Measurements from ENCODE around the gene ARHGEF11. TPM values are rescaled to one million over a fixed set of nuclear protein-coding genes. Genes with fewer than 3 reads are reported as not detected.

Gene ARHGEF11
- total RNA-seq, 1 experiment from 2014 or later, result 41.1 TPM

DNA sequence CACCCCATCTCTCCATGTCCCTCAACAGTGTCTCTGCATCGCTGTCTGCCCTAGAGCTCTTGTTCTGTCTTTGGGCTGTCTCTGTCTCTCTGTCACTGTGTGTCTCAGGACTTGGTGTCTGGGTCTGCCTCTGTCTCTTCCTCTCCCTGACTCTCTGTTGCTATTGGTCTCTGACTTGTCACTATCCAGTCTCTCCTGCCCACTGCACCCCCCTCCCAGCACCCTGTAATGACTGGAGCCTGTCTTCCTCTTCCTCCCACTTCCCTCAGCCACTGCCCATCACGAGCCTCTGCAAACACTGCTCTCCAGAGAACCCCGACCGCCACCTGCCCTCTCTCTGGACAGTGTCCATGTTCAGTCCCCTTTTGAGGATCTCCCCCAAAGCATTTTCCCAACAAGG, 139.9 kb downstream of the ARHGEF11 start:
- no peaks in the 10 kb centered on the region for H3K23me2 ChIP-seq (ENCODE audit: insufficient read length, low read depth, low read length, poor library complexity, severe bottlenecking)
- no peaks in the 10 kb centered on the region for H3K79me2 ChIP-seq (ENCODE audit: insufficient read depth, low read length)
- H3K36me3 Mint-ChIP-seq (ENCODE audit: insufficient read depth in 1 of 3, low read depth in 3 of 3), result no peaks in the 10 kb centered on the region
- H3T11ph ChIP-seq (ENCODE audit: low read length), result no peak overlapping the region
- no peak overlapping the region for H3K14ac ChIP-seq (ENCODE audit: insufficient read depth, low read length)
- no peak overlapping the region for H2BK120ac ChIP-seq (ENCODE audit: low read depth, low read length, poor library complexity, severe bottlenecking)
- no peak overlapping the region for H2AFZ ChIP-seq (ENCODE audit: low read length)
- H3K4me3 Mint-ChIP-seq, result no peak overlapping the region
- H3K23ac ChIP-seq (ENCODE audit: insufficient read length, low read depth, low read length), result no peak overlapping the region
- no peak overlapping the region for H2BK15ac ChIP-seq (ENCODE audit: low read depth, low read length)
- H3K27ac Mint-ChIP-seq, result no peak overlapping the region
- peaks cover 2 to 14% of the 10 kb centered on the region in 2 experiments for H3K4me1 Mint-ChIP-seq
- H3K9me3 Mint-ChIP-seq, result no peaks in the 10 kb centered on the region
- H4K91ac ChIP-seq (ENCODE audit: insufficient read length, low read depth, low read length), result no peak overlapping the region
- no peak overlapping the region for H3K4me2 ChIP-seq (ENCODE audit: insufficient read depth, insufficient read length, low read length)
- H3K9me3 ChIP-seq (ENCODE audit: control insufficient read depth, low read depth, low read length), result no peaks in the 10 kb centered on the region
- TF ChIP-seq CTCF (conservative IDR thresholded peaks at IDR 0.05), result no peak
- H3K9ac ChIP-seq (ENCODE audit: extremely low read depth, insufficient read length, low read length), result no peak overlapping the region
- H2AK5ac ChIP-seq (ENCODE audit: insufficient read length, low read length), result no peak overlapping the region
- no peak overlapping the region for H3K56ac ChIP-seq (ENCODE audit: insufficient read length, low read depth, low read length)
- no peaks in the 10 kb centered on the region for H4K20me1 ChIP-seq (ENCODE audit: control insufficient read depth, insufficient read depth, insufficient read length)
- H2BK5ac ChIP-seq (ENCODE audit: insufficient read length, low read length), result no peak overlapping the region
- H4K5ac ChIP-seq (ENCODE audit: insufficient read length, low read depth, low read length), result no peak overlapping the region
- no peak overlapping the region for H3K18ac ChIP-seq (ENCODE audit: insufficient read length, low read depth, low read length)
- no peaks in the 10 kb centered on the region for H3K79me1 ChIP-seq (ENCODE audit: insufficient read depth, low read depth, low read length, poor library complexity, severe bottlenecking)
- H2BK20ac ChIP-seq (ENCODE audit: low read depth, low read length, poor library complexity, severe bottlenecking), result no peak overlapping the region
- peaks cover 22% of the 10 kb centered on the region for H3K27me3 Mint-ChIP-seq (ENCODE audit: low read depth)
- H3K4me1 ChIP-seq (ENCODE audit: insufficient read depth, low read length), result no peaks in the 10 kb centered on the region
- WGBS (ENCODE audit: extremely low coverage, insufficient read length, low lambda C conversion rate), result no CpG with 5 or more reads among the region's 4 CpGs
- DNase-seq, result no peak
- no peaks in the 10 kb centered on the region; the same call in 1 of the 2 replicates for H3K27me3 ChIP-seq (ENCODE audit: insufficient read depth, low read length)
- no peak overlapping the region for H4K8ac ChIP-seq (replicated peaks; ENCODE audit: insufficient read length, low read depth, low read length)
- no peak overlapping the region for H3K27ac ChIP-seq (ENCODE audit: insufficient read length, low read depth, low read length)
- no peak overlapping the region for H2BK12ac ChIP-seq (ENCODE audit: insufficient read length, low read depth, low read length)
- H3K4ac ChIP-seq (ENCODE audit: low read depth, low read length), result no peak overlapping the region

All from H9 (cell line).